Measurements from ENCODE around the gene OR10V1.

DNA sequence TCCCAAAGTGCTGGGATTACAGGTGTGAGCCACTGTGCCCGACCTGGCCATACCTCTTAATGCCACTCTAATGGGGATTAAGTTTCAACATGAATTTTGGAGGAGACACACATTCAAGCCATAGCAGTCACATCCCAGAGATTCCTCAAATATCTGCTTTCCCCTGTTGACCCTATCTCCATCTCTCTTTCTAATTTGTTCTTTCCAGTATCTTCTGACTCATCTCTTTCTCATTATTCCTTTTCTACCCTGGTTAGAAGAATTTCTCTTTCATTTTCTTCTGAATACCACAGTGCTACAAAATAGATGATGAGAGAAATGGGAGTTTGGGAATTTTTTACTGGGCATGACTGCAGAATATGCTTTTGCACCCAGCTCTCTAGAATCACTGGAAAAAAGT lies 5.1 kb downstream of the OR10V1 start:
- TF ChIP-seq, protein P1, sequence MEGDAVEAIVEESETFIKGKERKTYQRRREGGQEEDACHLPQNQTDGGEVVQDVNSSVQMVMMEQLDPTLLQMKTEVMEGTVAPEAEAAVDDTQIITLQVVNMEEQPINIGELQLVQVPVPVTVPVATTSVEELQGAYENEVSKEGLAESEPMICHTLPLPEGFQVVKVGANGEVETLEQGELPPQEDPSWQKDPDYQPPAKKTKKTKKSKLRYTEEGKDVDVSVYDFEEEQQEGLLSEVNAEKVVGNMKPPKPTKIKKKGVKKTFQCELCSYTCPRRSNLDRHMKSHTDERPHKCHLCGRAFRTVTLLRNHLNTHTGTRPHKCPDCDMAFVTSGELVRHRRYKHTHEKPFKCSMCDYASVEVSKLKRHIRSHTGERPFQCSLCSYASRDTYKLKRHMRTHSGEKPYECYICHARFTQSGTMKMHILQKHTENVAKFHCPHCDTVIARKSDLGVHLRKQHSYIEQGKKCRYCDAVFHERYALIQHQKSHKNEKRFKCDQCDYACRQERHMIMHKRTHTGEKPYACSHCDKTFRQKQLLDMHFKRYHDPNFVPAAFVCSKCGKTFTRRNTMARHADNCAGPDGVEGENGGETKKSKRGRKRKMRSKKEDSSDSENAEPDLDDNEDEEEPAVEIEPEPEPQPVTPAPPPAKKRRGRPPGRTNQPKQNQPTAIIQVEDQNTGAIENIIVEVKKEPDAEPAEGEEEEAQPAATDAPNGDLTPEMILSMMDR (IDR thresholded peaks at IDR 0.05 in 8 of 11, conservative IDR thresholded peaks at IDR 0.05 in 3 of 11): no peak
- TF ChIP-seq POLR2AphosphoS5 (IDR thresholded peaks at IDR 0.05) (no peak), POLR2A (IDR thresholded peaks at IDR 0.05) (no peak)

Data from spleen (tissue), 7 donors.